ENCODE results near the gene ZFHX3. TPM values are rescaled to one million over a fixed set of nuclear protein-coding genes. Genes with fewer than 3 reads are reported as not detected.

Gene ZFHX3
- total RNA-seq, 1 experiment from 2014 or later, result 1.5 TPM

GRCh38 chr16:72974142-72974769 lies 73.7 kb downstream of the ZFHX3 start:
- TF ChIP-seq CTCF (conservative IDR thresholded peaks at IDR 0.05), result no peak
- H2AK5ac ChIP-seq (ENCODE audit: insufficient read length, low read length), result no peak overlapping the region
- H2BK12ac ChIP-seq (ENCODE audit: insufficient read length, low read depth, low read length), result no peak overlapping the region
- no peak overlapping the region for H3K56ac ChIP-seq (ENCODE audit: insufficient read length, low read depth, low read length)
- no peaks in the 10 kb centered on the region for H3K79me2 ChIP-seq (ENCODE audit: insufficient read depth, low read length)
- Mint-ChIP-seq H3K4me1 (peaks cover 2 to 3% of the 10 kb centered on the region in 2 experiments; a peak in 3 of 4 replicates), H3K4me3 (no peak overlapping the region), H3K36me3 (ENCODE audit: insufficient read depth in 1 of 3, low read depth in 3 of 3) (no peaks in the 10 kb centered on the region), H3K9me3 (no peaks in the 10 kb centered on the region), H3K27me3 (ENCODE audit: low read depth) (peaks cover 11% of the 10 kb centered on the region), H3K27ac (no peak overlapping the region)
- H3K27me3 ChIP-seq (ENCODE audit: insufficient read depth, low read length), result no peaks in the 10 kb centered on the region
- no peak for DNase-seq
- no peak overlapping the region for H3K4ac ChIP-seq (ENCODE audit: low read depth, low read length)
- H3K14ac ChIP-seq (ENCODE audit: insufficient read depth, low read length), result no peak overlapping the region
- H4K8ac ChIP-seq (replicated peaks; ENCODE audit: insufficient read length, low read depth, low read length), result no peak overlapping the region
- no peak overlapping the region for H3K27ac ChIP-seq (ENCODE audit: insufficient read length, low read depth, low read length)
- H3K79me1 ChIP-seq (ENCODE audit: insufficient read depth, low read depth, low read length, poor library complexity, severe bottlenecking), result no peaks in the 10 kb centered on the region
- no peaks in the 10 kb centered on the region for H4K20me1 ChIP-seq (ENCODE audit: control insufficient read depth, insufficient read depth, insufficient read length)
- H4K5ac ChIP-seq (ENCODE audit: insufficient read length, low read depth, low read length), result no peak overlapping the region
- no peak overlapping the region for H2BK5ac ChIP-seq (ENCODE audit: insufficient read length, low read length)
- WGBS (ENCODE audit: extremely low coverage, insufficient read length, low lambda C conversion rate), result no CpG with 5 or more reads among the region's 13 CpGs
- H4K91ac ChIP-seq (ENCODE audit: insufficient read length, low read depth, low read length), result no peak overlapping the region
- H2AFZ ChIP-seq (ENCODE audit: low read length), result no peak overlapping the region
- no peak overlapping the region for H2BK15ac ChIP-seq (ENCODE audit: low read depth, low read length)
- no peak overlapping the region for H3K9ac ChIP-seq (ENCODE audit: extremely low read depth, insufficient read length, low read length)
- H2BK120ac ChIP-seq (ENCODE audit: low read depth, low read length, poor library complexity, severe bottlenecking), result no peak overlapping the region
- no peaks in the 10 kb centered on the region for H3K23me2 ChIP-seq (ENCODE audit: insufficient read length, low read depth, low read length, poor library complexity, severe bottlenecking)
- no peak overlapping the region for H3K18ac ChIP-seq (ENCODE audit: insufficient read length, low read depth, low read length)
- no peak overlapping the region for H3T11ph ChIP-seq (ENCODE audit: low read length)
- no peaks in the 10 kb centered on the region for H3K4me1 ChIP-seq (ENCODE audit: insufficient read depth, low read length)
- no peaks in the 10 kb centered on the region for H3K9me3 ChIP-seq (ENCODE audit: control insufficient read depth, low read depth, low read length)
- no peak overlapping the region for H2BK20ac ChIP-seq (ENCODE audit: low read depth, low read length, poor library complexity, severe bottlenecking)
- H3K4me2 ChIP-seq (ENCODE audit: insufficient read depth, insufficient read length, low read length), result no peak overlapping the region
- H3K23ac ChIP-seq (ENCODE audit: insufficient read length, low read depth, low read length), result no peak overlapping the region

Data from H9 (cell line).